ENCODE measurements around the gene SHH.

Gene SHH

DNA sequence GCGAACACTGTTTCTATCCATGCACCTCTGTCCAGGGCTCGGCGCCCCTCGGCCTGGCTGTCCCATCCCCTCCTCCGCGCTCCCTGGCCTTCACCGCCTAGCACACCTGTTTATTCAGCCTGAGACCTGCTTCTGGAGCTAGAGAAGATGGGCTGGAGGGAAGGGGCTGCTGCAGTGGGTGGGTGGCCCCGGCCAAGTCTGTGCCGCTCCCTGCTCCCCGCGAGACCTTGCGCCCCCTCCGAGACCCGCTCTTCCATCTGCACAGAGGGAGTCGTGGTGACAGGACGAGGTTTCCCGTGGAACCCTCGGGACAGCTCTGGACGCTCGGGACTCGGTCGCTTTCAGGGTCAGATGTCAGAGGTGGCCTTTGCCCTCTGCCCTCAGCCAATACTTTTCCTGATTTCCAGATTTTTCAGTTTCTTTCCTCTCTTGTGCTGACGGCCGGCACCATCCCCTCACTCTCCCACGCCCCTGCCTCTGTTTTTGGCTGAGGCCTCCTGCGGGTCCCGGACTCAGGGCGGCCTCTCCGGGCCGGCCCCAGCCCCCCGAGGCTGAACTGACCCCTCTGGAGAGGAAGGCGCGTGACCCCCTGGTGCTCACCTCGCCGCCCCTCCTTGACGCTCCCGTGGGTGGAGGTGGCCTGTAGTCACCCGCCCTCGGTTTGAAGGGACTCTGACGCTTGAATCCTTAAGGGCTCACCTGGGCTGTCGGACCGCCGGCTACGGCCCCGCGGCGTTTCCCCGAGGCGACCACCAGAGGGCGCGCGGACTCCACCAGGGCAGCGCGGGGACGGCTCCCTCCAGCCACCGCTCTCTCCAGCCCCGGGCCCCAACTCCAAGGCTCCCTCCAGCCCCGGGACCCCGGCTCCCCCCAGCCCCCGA lies 15.6 kb downstream of the SHH start:
- H3K27ac Mint-ChIP-seq: no peak overlapping the region
- no peaks in the 10 kb centered on the region for H3K4me1 Mint-ChIP-seq
- no peak overlapping the region for H3K4me3 Mint-ChIP-seq
- no peaks in the 10 kb centered on the region for H3K9me3 Mint-ChIP-seq
- ATAC-seq (peak; percentile 70), DNase-seq (ENCODE audit: low spot score in 2 of 2) (peak; percentile 79 to 85)
- H3K36me3 Mint-ChIP-seq: no peaks in the 10 kb centered on the region

DNA sequence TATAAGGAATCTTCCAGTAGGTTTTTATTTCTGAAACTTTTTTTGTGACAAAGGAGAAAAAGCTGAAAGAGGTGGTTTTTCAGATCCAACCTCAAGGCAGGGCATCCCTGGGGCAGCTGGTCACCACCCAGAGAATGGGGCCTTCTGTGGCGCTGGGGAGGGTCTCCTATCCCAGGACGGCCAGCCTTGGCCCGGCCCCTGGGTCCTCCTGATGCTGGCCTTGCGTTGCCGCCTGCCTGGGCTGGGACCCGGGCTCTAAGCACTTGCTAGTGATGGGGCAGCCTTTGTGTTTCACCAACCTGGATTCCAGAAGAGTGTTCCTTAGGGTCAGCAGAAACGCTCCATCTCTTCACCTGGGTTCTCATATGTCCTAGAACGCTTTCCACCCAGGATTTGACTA lies 16.3 kb downstream of the SHH start:
- H3K27ac Mint-ChIP-seq: no peak overlapping the region
- H3K4me3 Mint-ChIP-seq: no peak overlapping the region
- H3K9me3 Mint-ChIP-seq: no peaks in the 10 kb centered on the region
- no peaks in the 10 kb centered on the region for H3K4me1 Mint-ChIP-seq
- DNase-seq (ENCODE audit: low spot score in 2 of 2) (no peak), ATAC-seq (no peak)
- H3K36me3 Mint-ChIP-seq: no peaks in the 10 kb centered on the region

GRCh38 chr7:155795401-155795800 lies 16.9 kb downstream of the SHH start:
- Mint-ChIP-seq H3K27ac (no peak overlapping the region), H3K4me3 (no peak overlapping the region), H3K4me1 (no peaks in the 10 kb centered on the region), H3K36me3 (no peaks in the 10 kb centered on the region), H3K9me3 (no peaks in the 10 kb centered on the region)
- DNase-seq (ENCODE audit: low spot score in 2 of 2) (no peak), ATAC-seq (no peak)

GRCh38 chr7:155794196-155794595 lies 18.1 kb downstream of the SHH start:
- DNase-seq (ENCODE audit: low spot score in 2 of 2) (no peak), ATAC-seq (no peak)

GRCh38 chr7:155793720-155794119 lies 18.5 kb downstream of the SHH start:
- Mint-ChIP-seq H3K4me1 (no peaks in the 10 kb centered on the region), H3K4me3 (no peak overlapping the region), H3K9me3 (no peaks in the 10 kb centered on the region), H3K27ac (no peak overlapping the region), H3K36me3 (peaks cover 6% of the 10 kb centered on the region)
- no peak for ATAC-seq
- no peak for DNase-seq (ENCODE audit: low spot score in 2 of 2)

More at GRCh38 chr7:155794196-155794595, 18.1 kb downstream of the SHH start:
- no peaks in the 10 kb centered on the region for H3K9me3 Mint-ChIP-seq
- H3K27ac Mint-ChIP-seq: no peak overlapping the region
- H3K4me3 Mint-ChIP-seq: no peak overlapping the region
- no peaks in the 10 kb centered on the region for H3K4me1 Mint-ChIP-seq
- H3K36me3 Mint-ChIP-seq: peaks cover 2% of the 10 kb centered on the region

- H3K36me3 Mint-ChIP-seq: peaks cover 6% of the 10 kb centered on the region
- no peaks in the 10 kb centered on the region for H3K4me1 Mint-ChIP-seq
- DNase-seq (ENCODE audit: low spot score in 2 of 2) (no peak), ATAC-seq (no peak)
- no peak overlapping the region for H3K4me3 Mint-ChIP-seq
- H3K9me3 Mint-ChIP-seq: no peaks in the 10 kb centered on the region
- H3K27ac Mint-ChIP-seq: no peak overlapping the region
Measured at GRCh38 chr7:155792999-155793560, 19.2 kb downstream of the SHH start.

DNA sequence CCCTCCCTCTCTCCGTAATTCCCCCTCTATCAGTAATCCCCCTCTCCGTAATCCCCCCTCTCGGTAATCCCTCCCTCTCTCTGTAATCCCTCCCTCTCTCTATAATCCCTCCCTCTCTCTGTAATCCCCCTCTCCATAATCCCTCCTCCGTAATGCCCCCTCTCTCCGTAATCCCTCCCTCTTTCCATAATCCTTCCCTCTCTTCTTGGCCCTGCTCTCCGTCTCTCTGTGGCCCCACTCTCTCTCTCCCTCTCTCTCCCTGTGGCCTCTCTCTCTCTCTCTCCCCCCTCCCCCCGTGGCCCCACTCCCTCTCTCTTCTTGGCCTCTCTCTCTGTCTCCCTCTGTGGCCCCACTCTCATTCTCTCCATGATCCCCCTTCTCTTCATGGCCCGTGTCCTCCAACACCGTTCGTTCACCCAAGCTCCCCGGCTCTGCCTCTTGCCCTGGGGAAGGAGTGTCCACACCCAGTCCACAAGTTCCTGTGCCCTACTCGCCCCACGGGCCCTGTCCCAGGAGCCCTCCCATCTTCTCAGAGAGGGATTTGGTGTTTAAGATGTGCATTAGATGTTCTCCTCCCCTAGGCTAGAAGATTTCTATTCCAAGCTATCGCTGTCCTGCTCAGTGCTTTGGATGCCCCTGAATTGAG lies 19.8 kb downstream of the SHH start:
- no peak for ATAC-seq
- Mint-ChIP-seq H3K36me3 (peaks cover 10% of the 10 kb centered on the region), H3K4me3 (no peak overlapping the region), H3K9me3 (no peaks in the 10 kb centered on the region), H3K4me1 (no peaks in the 10 kb centered on the region), H3K27ac (no peak overlapping the region)
- no peak for DNase-seq (ENCODE audit: low spot score in 2 of 2)

DNA sequence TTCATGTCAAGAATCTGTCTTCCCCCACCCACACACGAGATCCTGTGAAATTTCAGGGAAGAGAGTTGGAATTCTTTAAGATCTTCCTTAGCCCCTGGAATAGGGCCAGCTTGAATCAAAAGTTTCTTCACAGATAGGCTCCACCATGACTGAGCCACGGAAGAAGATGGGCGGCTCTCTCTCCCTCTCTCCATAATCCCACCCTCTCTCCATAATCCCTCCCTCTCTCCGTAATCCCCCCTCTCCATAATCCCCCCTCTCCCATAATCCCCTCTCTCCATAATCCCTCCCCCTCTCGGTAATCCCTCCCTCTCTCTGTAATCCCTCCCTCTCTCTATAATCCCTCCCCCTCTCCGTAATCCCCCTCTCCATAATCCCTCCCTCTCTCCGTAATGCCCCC lies 20.4 kb downstream of the SHH start:
- Mint-ChIP-seq H3K27ac (no peak overlapping the region), H3K4me1 (no peaks in the 10 kb centered on the region), H3K9me3 (no peaks in the 10 kb centered on the region), H3K4me3 (no peak overlapping the region), H3K36me3 (peaks cover 10% of the 10 kb centered on the region)
- DNase-seq (ENCODE audit: low spot score in 2 of 2): no peak
- no peak for ATAC-seq

- DNase-seq (ENCODE audit: low spot score in 2 of 2) (no peak), ATAC-seq (no peak)
- H3K9me3 Mint-ChIP-seq: no peaks in the 10 kb centered on the region
- no peak overlapping the region for H3K4me3 Mint-ChIP-seq
- no peaks in the 10 kb centered on the region for H3K4me1 Mint-ChIP-seq
- H3K36me3 Mint-ChIP-seq: peaks cover 10% of the 10 kb centered on the region
- H3K27ac Mint-ChIP-seq: no peak overlapping the region
Measured at GRCh38 chr7:155791214-155791737, 21.0 kb downstream of the SHH start.

DNA sequence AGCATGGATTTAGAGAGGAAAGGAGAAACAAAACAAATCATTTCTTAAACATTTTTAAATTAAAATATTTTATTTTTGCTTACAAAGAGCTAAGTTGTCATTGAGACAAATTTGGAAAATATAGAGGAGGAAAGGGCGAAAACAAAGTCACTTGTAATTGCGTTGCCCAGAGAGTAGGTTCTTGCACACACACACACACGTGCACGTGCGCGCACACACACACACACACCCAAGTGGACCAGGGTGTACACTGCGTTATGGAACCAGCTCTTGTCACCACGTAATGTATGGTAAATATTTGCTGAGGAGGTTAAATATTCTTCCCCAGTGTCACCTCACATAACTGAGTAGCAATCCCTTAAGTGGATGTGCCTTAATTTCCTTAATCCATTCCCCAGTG lies 21.6 kb downstream of the SHH start:
- H3K27ac Mint-ChIP-seq: no peak overlapping the region
- peaks cover 10% of the 10 kb centered on the region for H3K36me3 Mint-ChIP-seq
- ATAC-seq (no peak), DNase-seq (ENCODE audit: low spot score in 2 of 2) (no peak)
- no peak overlapping the region for H3K4me3 Mint-ChIP-seq
- no peaks in the 10 kb centered on the region for H3K9me3 Mint-ChIP-seq
- H3K4me1 Mint-ChIP-seq: no peaks in the 10 kb centered on the region

DNA sequence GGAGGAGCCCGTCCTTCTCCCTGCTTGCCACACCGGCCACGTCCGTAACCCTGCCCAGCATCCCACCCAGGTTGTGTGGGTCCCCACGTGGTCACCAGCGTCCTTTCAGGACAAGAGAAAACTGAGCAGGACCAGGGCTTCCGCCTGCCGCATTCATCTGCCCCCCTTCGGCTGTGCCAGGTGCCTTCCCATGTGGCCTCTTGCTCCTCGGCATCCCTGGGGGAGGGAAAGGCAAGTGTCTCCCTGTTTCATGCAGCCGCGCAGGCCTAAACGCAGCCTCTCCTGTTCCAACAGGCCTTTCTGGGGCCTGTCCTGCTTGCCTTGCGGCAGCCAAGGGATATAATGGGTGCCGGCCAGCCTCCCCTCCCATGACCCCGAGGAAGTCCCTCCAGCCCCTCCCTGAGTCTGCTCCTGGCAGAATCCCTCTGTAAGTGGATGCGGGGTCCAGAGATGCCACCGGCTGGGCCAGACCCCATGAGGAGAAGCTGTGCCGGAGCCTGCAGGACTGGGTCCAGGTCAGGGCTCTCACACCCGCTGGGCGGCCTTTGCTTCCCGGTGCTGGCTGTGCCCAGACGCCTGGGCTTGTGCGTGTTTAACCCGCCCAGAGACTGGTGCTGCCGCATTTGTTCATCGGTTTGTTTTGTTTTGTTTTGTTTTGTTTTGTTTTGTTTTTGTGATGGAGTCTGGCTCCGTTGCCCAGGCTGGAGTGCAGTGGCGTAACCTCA lies 23.1 kb downstream of the SHH start:
- no peak overlapping the region for H3K27ac Mint-ChIP-seq
- no peaks in the 10 kb centered on the region for H3K9me3 Mint-ChIP-seq
- H3K4me1 Mint-ChIP-seq: no peaks in the 10 kb centered on the region
- no peak for ATAC-seq
- no peak for DNase-seq (ENCODE audit: low spot score in 2 of 2)
- H3K4me3 Mint-ChIP-seq: no peak overlapping the region
- H3K36me3 Mint-ChIP-seq: peaks cover 12% of the 10 kb centered on the region

DNA sequence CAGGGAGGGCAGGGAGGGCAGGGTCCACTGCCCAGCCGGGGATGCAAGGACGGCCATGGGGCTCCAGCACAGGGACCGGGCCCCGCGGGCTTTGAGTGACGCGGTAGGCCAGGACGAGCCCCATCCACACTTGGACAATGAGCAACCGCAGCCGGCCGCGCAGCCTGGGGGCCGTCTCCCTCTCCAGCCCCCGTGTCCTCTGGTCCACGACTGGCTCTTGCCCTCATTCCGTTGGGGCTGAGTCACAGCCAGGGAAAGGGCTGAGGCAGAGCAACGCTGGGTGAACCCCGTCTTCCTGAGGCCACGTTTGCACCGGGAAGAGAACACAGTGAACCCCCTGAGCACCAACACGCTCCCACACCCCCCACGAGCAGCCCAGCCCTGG lies 23.7 kb downstream of the SHH start:
- Mint-ChIP-seq H3K36me3 (peaks cover 18% of the 10 kb centered on the region), H3K4me1 (no peaks in the 10 kb centered on the region), H3K27ac (no peak overlapping the region), H3K4me3 (no peak overlapping the region), H3K9me3 (no peaks in the 10 kb centered on the region)
- ATAC-seq (no peak), DNase-seq (ENCODE audit: low spot score in 2 of 2) (no peak)

- Mint-ChIP-seq H3K36me3 (peaks cover 31% of the 10 kb centered on the region), H3K4me3 (peak overlapping the region; percentile 30), H3K27ac (no peak overlapping the region), H3K4me1 (no peaks in the 10 kb centered on the region), H3K9me3 (no peaks in the 10 kb centered on the region)
- ATAC-seq (peak; percentile 25), DNase-seq (ENCODE audit: low spot score in 2 of 2) (no peak)
Measured at GRCh38 chr7:155787171-155787851, 25.0 kb downstream of the SHH start.

DNA sequence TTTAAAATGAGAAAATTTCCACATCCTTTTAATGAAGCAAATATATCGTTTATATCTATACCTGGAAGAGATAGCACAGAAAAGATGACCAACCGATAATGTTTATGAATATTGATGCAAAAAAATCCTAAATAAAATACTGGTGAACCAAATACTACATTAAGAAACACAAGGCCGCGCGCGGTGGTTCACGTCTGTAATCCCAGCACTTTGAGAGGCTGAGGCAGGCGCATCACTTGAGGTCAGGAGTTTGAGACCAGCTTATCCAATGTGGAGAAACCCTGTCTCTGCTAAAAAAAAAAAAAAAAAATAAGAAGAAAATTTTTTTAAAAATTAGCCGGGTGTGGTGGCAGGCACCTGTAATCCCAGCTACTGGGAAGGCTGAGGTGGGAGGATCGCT lies 25.8 kb downstream of the SHH start:
- Mint-ChIP-seq H3K27ac (no peak overlapping the region), H3K4me3 (no peak overlapping the region), H3K36me3 (peaks cover 36% of the 10 kb centered on the region)

DNA sequence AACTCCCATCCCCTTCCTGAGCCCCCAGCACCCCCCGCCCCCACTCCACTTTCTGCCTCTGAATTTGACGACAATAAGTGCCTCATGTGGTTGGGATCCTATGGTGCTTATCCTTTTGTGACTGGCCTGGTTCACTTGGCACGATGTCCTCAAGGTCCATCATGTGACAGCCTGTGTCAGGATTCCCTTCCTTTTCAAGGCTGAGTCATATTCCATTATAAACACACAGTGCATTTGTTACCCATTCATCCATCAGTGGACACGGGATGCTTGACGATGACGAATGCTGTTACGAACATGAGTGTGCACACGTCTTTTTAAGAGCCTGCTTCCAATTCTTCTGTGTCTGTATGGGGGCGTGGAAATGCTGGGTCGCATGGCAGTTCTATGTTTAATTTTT lies 26.7 kb downstream of the SHH start:
- no peak overlapping the region for H3K4me3 Mint-ChIP-seq
- ATAC-seq (no peak), DNase-seq (ENCODE audit: low spot score in 2 of 2) (no peak)
- H3K27ac Mint-ChIP-seq: no peak overlapping the region
- H3K36me3 Mint-ChIP-seq: peaks cover 46% of the 10 kb centered on the region
- H3K9me3 Mint-ChIP-seq: no peaks in the 10 kb centered on the region
- no peaks in the 10 kb centered on the region for H3K4me1 Mint-ChIP-seq

More for the DNA sequence above, 25.8 kb downstream of the SHH start:
- no peaks in the 10 kb centered on the region for H3K9me3 Mint-ChIP-seq
- no peak for DNase-seq (ENCODE audit: low spot score in 2 of 2)
- no peaks in the 10 kb centered on the region for H3K4me1 Mint-ChIP-seq
- ATAC-seq: no peak
